HG03457 (cell line): ENCODE results near the gene RARG.
"Not testable (repeated sequence)": the region's sequence is repeated elsewhere in the genome, so short reads cannot be mapped to it uniquely, and the experiment has no call there.

Experiments used
- ATAC-seq: cut with Tn5 transposase; IDR thresholded peaks from one replicate; pipeline ENCODE4 v1.9.1; 2021; ENCODE audit warnings: moderate number of reproducible peaks; ENCODE audit not compliant: unreplicated experiment

RARG gene

DNA sequence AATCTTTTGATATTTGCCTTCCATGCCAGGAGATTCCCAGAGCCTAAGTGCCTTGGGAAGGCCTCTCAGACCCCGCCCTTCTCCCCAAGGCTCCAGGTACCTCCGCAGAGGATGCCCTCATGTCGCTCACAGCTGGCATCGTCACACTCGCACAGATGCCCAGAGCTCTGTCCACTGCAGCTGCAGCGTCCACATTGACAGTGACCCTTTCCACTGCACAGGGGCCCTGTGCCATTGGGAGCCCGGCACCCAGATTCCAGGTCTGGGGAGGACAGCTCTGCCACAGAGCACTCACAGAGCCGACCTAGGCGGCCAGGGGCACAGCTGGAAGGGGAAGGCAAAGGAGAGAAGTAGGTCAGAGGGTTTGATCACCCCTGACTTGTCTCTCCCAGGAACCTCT lies 39.0 kb downstream of the RARG start:
- no peak for ATAC-seq

DNA sequence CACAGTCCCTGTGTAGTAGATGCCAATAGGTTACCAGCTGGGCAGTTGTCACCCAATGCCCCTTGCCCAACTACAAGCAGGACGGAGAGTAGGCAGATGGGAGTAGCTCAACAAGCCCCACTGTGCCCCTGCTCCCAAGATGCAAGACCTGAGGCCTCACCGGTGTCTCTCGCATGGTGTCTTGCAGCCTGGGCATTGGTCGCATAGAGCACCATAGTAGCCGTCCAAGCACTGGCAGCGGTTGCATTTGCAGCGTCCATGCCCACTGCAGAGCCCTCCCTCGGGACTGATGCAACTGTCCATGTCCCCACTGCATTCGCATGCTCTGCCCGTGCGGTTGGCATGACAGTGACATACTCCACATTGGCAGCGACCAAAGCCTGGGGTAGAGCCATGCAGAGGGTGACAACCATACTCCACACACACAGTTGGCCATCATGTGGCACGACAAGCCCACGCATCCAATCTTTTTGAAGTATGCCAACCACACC lies 39.4 kb downstream of the RARG start:
- ATAC-seq, result no peak

DNA sequence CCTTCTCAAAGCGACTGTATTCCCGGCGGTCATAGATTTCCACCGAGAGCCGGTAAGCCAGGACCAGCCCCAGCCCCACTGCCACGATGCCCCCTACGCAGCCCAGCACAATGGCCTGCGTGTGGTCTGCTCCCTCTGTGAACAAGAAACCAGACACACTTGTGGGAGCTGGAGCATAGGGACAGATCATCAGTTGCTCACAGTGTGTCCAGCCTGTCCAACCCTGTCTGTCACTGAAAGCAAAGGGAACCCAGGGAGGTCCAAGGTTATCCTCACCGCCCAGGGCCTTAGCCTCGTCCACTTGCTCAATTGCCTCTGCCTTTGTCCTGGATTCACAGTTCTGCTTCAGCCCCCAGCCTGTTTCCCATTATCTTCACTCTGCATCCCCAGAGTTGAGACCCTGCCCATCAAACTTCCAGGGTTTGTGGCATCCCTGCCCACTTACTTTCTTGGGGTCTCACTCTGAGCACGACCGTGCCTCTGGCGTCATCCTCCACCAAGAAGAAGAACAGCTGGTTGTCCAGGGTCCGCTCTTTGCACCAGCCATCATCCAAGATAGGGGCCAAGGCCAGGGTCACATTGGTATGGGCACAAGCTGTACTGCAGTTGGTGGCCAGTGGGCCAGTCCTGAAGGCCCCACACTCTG lies 40.0 kb downstream of the RARG start:
- no peak for ATAC-seq

DNA sequence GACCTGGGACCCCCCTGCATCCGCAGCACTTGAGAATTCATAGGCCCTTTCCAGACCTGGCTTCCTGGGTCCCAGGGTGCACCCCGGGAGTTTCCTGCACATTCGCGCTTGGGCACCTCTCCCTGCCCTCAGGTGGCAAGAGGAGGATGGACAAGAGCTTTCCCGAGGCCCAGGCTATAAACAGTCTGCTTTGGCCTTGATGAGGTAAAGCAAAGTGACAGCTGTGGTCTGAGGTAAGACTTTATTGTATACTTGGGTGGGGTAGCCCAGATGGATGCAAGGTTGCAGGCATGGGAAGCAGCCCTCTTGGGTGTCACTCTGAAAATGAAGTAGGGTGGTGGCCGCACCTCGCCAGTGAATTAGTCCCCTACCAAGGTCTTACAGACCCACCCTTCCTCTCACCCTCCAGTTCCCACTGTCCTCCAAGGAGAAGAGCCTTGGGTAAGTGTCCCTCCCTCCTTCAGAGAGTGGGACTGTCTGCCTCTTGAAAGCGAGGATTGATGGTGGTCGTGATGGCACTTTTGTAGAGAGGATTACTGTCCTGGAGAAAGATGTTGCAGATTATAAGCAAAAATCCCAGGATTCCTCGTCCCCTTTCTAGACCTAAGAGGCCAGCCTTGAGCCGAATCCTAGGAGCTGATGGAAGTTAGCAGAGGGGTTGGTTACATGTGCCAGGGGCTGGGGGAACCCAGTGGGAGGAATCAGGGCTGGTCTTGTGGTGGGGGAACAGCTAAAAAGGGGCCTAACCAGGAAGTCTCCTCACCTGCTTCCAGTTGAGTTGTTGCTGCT lies 40.7 kb downstream of the RARG start:
- no peak for ATAC-seq

DNA sequence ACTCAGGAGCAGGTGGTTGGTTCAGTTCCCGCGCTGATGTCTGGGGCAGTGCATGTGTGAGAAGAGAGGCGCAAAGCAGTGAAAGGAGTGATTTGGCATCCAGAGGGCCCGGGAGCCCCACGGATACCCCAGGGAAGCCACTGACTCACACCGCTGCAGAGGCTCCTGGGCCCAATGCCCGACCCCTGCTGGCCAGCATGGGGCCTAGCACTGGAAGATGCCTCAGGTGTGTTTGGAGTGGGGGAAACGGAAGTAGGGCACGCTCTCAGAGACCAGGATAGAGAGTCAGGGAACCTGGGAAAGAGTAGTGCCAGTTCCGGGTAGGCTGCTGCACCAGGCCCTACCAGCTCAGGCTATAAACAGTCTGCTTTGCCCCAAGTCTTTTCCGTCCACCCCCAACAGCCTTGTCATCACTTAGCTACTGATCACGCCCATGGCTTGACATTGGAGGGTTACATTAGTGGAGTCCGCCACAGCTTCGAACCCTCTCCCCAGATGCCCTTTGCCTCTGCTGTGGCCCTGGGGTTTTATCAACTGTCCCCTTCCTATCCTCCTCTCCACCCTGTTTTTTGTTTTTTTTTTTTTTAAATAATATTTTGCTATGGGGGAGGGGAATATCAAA lies 41.8 kb downstream of the RARG start:
- ATAC-seq, result no peak

DNA sequence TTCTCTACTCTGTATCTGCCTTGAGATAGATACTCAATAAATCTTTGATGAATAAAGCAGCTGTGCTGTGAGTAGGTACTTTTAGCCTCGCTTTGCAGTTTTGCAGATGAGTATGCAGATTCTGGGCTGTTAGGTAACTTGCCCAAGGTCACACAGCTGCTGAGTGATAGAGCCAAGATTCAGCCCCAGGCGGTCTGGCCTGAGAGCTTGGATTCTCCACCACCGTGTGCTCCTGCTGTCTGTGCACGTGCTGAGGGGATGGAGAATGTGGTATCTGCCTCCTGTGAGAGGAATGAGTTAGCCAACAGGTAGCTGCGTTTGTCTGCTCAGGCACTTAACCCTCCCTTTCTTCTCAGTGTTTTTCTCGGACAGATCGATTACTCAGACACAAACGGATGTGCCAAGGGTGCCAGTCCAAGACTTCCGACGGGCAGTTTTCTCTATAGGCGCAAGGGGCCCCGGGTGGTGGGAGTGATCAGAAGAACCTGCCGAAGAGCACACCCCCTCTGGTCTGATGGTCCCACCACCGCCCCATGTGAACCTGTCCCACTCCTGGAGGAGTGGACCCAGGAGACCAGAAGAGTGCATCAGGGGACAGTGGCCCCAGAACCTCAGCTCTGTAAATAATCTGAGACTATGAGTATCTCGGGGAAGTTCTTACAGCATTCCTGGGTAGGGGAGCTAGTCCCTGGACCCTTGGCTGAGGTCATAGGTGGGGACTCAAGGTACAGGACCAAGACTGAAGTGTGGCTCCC lies 44.7 kb downstream of the RARG start:
- ATAC-seq, result no peak

DNA sequence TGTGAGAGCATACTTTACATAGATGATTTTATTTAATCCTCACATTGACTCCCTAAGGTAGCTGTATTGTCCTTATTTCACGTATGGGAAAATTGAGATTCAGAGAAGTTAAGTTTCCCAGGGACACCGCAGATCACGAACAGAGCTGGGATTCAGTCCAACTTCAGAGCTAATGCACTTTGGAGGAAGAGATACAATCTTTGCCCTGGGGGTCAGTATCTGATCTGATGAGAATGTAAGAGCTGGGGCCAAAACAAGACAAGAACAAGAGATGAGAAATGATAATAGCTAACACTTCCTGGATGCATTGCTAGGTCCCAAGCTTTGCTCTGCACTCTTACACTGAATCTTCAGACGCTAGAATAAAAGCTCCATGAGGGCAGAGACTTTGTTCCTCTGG lies 45.3 kb downstream of the RARG start:
- no peak for ATAC-seq

DNA sequence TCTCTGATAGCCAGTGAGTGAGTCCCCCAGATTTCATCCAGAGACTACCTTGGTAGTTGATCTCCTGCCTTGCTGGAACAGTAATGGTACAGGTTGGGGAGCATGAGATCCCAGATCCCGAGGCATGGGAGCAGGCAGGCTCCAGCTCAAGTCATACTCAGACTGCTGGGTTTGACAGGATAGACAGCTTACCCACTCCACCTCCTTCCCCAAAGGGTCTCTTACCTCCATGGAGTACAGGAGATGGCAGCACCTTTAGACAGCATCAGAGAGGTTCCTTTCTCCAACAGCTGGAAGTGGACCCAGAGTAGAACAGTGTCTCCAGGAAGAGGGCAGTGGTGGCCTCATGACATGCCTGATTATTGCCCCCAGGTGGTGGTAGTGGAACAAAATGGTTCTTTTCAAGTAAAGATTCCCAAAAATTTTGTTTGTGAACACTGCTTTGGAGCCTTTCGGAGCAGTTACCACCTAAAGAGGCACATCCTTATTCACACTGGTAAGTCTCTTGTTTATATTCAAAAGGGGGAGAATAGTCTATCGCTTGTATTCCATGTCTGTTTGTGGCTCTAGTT lies 46.3 kb downstream of the RARG start:
- ATAC-seq, result no peak

DNA sequence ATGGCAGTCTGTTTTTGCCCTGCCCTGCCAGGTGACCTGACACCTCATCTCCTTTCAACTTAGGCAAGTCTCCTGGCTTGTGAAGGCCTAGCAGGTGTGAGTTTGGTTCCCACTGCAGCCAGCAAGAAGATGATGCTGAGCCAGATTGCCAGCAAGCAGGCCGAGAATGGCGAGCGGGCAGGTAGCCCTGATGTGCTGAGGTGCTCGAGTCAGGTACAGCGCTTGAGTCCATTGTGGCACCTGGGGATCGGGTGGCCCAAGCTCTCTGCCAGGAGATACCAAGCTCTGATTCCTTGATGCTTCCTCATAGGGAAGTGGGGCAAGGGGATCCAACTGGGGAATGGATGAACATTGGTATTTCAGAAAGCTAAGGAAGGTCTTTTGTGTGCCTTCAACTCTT lies 47.2 kb downstream of the RARG start:
- ATAC-seq, result no peak

DNA sequence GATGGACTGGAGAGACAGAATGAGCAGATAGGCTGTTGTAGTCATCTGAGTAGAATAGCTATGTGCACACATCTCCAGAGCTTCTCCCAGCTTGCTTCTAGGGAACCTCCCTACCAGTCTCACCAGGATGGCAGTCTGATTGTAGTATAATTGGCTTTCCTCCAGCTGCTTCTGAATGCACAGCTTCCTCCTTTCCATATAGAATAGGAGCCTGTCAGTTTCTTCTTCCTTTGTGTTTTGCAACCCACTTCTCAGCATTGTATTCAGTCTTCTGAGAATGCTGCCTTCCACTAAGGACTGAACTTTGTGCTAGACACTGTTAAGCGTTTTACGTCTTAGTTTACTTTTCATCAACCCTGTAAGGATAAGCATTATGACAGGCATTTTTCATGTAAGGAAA lies 49.1 kb downstream of the RARG start:
- no peak for ATAC-seq

DNA sequence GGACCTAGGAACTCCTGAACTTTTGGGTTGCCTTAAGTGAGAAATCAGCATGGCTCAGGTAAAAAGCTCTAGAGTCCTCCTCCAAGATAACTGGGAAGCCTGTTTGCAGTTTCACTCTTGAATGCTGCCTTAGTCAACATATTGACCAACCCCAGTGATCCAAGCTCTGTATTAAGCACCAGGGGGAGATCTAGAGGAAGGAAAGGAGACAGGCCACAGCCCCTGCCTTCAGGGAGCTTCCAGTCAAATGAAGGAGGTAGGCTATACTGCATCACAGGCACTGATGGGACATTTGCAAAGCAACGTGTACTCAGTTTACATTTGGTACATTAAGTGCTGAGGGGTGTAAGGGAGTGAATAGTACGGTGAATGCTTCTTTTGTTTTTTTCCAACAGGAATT lies 50.1 kb downstream of the RARG start:
- no peak for ATAC-seq

DNA sequence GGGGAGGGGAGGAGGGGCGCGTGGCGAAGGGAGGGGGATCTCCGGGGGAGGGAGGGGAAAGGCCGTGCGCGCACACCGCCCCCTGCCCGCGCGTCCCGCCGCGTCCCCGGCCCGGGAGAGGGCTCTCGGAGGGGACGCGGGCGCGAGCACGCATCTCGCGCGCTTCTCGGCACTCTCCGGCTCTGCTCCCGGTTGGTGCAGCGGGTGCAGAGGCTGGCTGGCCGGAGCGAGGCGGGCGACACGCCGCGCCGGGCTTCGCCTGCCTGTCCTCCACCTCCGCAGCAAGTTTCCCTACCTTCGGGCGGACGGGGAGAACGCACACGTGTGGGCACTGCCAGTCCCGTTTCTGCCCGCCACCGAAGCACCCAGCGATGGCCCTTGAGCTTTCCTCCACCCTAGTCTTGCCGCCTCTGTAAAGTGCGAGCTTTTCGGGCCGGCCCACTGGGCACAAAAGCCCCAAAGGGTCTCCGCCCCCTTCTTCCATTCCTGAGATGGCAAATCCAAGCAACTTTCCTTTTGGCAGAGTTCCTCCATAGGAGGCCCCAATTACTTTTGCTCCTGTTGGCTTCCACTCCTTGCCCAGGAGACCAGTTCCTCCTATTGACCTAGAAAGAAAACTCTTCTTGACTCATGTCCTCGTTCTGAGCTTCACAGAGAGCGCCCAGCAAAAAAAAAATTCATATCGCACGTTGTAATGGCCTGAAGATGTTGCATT lies 50.9 kb downstream of the RARG start:
- ATAC-seq, result peak; percentile 28

DNA sequence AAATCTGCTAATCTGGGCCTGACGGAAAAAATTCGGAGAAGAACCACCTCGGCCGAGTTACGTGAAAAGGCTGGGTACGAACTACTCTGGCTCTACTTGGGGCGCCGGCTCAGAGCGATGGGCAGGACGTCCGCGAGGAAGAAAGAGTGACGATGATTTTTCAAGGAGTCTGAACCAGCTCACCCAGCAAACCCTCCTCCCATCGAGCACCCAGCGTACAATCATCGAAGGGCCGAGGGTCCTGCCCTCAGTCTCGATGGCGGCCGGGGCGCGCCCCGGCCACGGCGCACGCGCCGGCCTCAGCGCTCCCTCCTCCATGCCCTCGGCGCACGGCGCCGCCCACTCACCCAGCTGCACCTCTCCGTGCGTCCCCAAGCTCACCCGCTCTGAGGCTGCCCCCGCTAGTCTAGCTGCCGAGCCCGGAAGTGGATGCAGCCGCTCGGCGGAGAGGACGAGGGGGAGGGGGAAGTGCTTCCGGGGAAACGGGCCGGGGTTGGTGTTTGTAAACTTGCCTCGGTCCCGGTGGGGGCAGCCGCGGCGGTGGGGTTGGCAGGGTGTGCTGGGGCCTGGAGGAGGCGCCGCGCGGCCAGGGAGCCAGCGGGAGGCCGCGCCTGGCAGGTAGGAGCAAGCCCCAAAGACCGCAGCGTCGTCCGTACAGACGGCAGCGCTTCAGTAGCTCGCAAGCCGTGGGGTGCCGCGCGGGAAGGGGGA lies 51.6 kb downstream of the RARG start, which contains the start of the genes CSAD and ZNF740:
Gene CSAD (minus strand): TSS at position 706 of the 711 bp plus-strand sequence. CDS start 7,455 bp downstream, outside the sequence.
Gene ZNF740 (plus strand): TSS at position 503 of the 711 bp plus-strand sequence. CDS start 1,262 bp downstream, outside the sequence.
- peak; percentile 83 for ATAC-seq

DNA sequence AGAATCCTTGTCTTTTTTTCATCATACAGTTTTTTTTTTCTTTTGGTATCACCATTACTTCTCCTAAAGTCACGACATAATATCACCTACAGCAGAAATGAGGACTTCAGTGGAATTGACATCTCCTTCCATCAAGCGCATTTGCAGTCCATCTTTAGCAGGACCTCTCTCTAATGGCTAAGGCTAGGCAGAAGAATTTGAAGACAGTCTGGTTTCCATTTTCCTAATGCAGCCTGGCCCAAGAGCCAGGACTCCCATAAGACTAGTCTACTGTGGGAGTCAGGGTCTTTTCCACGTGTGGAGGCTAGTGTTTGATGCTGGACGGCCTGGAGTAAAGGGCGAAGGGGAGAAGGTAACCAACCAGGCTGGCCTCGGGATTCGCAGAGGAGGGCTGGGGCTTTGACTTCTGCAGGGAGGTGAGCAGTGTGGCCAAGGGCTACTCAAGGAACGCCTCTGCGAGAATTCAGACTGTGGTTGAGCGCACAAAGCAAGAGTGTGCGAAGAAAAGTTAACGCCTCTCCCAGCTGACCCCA lies 52.3 kb downstream of the RARG start:
- peak; percentile 9 for ATAC-seq

DNA sequence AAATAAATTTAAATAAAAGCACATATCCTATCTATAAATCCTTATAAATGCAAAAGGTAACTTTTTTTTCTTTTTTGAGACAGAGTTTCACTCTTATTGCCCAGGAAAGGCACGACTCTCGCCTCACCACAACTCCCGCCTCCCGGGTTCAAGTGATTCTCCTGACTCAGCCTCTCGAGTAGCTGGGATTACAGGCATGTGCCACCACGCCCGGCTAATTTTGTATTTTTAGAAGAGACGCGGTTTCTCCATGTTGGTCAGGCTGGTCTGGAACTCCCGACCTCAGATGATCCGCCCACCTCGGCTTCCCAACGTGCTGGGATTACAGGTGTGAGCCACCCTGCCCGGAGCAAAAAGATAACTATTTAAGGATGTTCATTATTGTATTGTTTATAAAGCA lies 53.2 kb downstream of the RARG start:
- not testable (repeated sequence) for ATAC-seq

DNA sequence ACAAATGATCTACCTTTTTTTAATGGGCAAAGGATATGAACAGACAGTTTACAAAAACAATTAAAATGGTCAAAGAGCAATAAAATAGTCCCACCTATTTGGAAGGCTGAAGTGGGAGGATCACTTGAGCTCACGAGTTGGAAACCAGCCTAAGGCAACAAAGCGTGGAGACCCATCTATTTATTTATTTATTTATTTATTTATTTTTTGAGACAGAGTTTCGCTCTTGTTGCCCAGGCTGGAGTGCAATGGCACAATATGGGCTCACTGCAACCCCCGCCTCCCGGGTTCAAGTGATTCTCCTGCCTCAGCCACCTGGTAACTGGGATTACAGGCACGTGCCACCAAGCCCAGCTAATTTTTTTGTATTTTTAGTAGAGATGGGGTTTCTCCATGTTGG lies 54.6 kb downstream of the RARG start:
- ATAC-seq, result not testable (repeated sequence)

DNA sequence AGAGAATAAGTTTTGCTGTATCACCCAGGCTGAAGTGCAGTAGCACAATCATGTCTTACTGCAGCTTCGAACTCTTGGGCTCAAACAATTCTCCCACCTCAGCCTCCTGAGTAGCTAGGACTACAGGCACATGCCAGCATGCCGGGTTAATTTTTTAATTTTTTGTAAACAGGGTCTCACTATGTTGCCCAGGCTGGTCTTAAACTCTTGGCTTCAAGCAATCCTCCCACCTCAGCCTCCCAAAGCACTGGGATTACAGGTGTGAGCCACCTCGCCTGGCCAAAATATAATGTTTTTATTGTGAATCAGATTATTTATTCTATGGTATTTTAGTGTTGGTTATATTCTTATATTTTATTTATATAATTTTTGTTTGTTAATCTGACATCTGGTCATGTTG lies 55.3 kb downstream of the RARG start:
- no peak for ATAC-seq

DNA sequence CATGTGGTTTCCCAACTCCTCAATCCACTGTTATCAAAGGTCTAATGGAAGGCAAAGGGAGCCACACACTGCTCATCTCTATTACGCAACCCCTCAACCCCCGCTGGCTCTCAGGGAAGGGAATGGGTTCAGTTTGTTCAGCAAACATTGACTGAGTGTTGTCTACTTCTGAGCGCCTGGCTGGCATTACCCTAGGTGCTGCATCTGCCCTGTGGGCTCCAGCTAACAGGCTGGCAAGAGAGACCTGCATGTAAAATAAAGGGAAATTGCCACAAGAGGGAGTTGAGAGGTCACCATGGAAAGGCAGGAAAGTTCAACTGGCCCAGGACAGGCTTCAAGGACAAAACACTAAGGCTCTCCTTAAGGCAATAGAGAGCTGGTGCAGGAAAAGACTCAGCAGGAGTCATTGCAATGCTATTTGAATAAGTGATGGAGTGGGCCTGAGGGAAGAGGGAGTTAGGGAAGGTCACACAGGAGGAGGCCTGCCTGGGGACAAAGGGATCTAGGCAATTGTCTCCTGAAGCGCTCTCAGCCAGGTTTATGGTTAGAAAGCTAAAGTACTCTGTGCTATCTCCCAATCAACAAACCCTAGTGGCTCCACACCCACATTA lies 57.0 kb downstream of the RARG start:
- no peak for ATAC-seq
